ENCODE data around the gene TPM3.
A peak's percentile ranks its signal among the peaks of the same experiment; 100 is the strongest.
"Not testable (repeated sequence)": the region's sequence is repeated elsewhere in the genome, so short reads cannot be mapped to it uniquely, and the experiment has no call there.

Gene TPM3

GRCh38 chr1:154159554-154159953 is 32.3 kb downstream of the TPM3 start:
- DNase-seq, result no peak

GRCh38 chr1:154158307-154159125 is 33.4 kb downstream of the TPM3 start:
- no peak for DNase-seq

GRCh38 chr1:154157520-154158306 is 34.2 kb downstream of the TPM3 start:
- peak; percentile 76 for DNase-seq

- DNase-seq, result peak; percentile 16
Observed at GRCh38 chr1:154155251-154155650, 36.6 kb downstream of the TPM3 start.

- DNase-seq, result no peak
Observed at GRCh38 chr1:154154534-154155191, 37.2 kb downstream of the TPM3 start, which contains the start of gene NUP210L. Gene NUP210L (minus strand): TSS chr1:154155073.

GRCh38 chr1:154154053-154154452 is 37.8 kb downstream of the TPM3 start:
- DNase-seq, result no peak

GRCh38 chr1:154151311-154151710 is 40.6 kb downstream of the TPM3 start:
- DNase-seq, result no peak

- no peak for DNase-seq
Observed at GRCh38 chr1:154148807-154149206, 43.1 kb downstream of the TPM3 start.

GRCh38 chr1:154147505-154147904 is 44.4 kb downstream of the TPM3 start:
- not testable (repeated sequence) for DNase-seq

GRCh38 chr1:154145986-154146385 is 45.9 kb downstream of the TPM3 start:
- no peak for DNase-seq

GRCh38 chr1:154142358-154142757 is 49.5 kb downstream of the TPM3 start:
- no peak for DNase-seq

GRCh38 chr1:154141240-154141639 is 50.7 kb downstream of the TPM3 start:
- no peak for DNase-seq

- no peak for DNase-seq
Observed at GRCh38 chr1:154137888-154138287, 54.0 kb downstream of the TPM3 start.

GRCh38 chr1:154133256-154133655 is 58.6 kb downstream of the TPM3 start:
- no peak for DNase-seq

GRCh38 chr1:154129391-154129970 is 62.4 kb downstream of the TPM3 start:
- no peak for DNase-seq

- DNase-seq, result not testable (repeated sequence)
Observed at GRCh38 chr1:154123205-154123604, 68.7 kb downstream of the TPM3 start.

- DNase-seq, result no peak
Observed at GRCh38 chr1:154117642-154118041, 74.3 kb downstream of the TPM3 start.

- no peak for DNase-seq
Observed at GRCh38 chr1:154115180-154115579, 76.7 kb downstream of the TPM3 start.
